HG02759 (cell line): ENCODE data around the gene EOLA1.
A peak's percentile ranks its signal among the peaks of the same experiment; 100 is the strongest.
"Not testable (repeated sequence)": the region's sequence is repeated elsewhere in the genome, so short reads cannot be mapped to it uniquely, and the experiment has no call there.

ENCODE experiments used
- ATAC-seq: cut with Tn5 transposase; IDR thresholded peaks from one replicate; pipeline ENCODE4 v1.9.1; 2021; ENCODE audit warnings: mild to moderate bottlenecking, moderate library complexity; ENCODE audit not compliant: unreplicated experiment

Gene EOLA1

GRCh38 chrX:149513825-149514428 lies 26.9 kb upstream of the EOLA1 start:
- ATAC-seq: no peak

GRCh38 chrX:149515954-149516602 lies 24.7 kb upstream of the EOLA1 start:
- no peak for ATAC-seq

DNA sequence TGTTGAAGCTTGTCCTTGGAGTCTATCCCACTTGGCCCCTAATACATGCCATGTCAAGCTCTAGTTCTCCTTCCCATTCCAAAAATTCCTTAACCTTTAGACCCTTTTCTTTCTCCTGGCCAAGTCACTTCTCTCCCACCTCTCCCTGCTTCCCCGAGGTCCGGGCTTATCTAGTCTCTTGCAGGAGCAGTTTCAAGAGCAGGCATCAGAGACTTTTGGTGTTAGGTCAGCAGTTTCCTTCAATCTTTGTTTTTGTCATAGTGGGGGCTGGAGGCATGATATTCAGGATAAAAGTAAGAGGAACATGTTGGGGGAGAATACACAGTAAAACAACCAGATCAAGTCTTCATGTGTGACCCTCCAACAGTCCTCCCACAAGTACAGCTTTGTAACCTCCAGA lies 24.2 kb upstream of the EOLA1 start:
- ATAC-seq: no peak

- ATAC-seq: no peak
Measured at GRCh38 chrX:149517308-149517707, 23.5 kb upstream of the EOLA1 start.

DNA sequence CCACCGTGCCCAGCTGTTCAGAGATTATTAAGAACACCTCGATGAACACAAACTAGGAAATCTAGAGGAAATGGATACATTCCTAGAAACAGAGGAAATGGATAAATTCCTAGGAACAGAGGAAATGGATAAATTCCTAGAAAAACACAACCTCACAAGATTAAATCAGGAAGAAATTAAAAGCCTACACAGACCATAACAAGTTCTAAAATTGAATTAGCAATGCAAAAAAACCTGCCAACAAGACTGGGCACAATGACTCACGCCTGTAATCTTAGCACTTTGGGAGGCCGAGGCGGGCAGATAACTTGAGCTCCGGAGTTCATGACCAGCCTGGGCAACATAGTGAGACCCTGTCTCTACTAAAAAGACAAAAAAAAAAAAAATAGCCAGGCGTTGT lies 22.6 kb upstream of the EOLA1 start:
- no peak for ATAC-seq

DNA sequence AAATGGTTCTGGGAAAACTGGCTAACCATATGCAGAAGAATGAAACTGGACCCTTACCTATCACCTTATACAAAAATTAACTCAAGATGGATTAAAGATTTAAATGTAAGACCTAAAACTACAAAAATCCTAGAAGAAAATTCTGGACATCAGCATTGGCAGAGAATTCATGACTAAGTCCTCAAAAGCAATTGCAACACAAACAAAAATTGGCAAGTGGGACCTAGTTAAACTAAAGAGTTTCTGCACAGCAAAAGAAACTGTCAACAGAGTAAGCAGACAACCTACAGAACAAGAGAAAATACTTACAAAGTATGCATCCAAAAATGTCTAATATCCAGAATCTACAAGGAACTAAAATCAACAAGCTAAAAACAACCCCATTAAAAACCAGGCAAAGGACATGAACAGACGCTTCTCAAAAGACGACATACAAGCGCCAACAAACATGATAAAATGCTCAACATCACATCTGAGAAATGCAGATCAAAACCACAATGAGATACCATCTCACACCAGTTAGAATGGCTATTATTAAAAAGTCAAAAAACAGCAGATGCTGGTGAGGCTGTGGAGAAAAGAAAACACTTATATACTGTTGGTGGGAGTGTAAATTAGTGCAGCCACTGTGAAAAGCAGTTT lies 20.1 kb upstream of the EOLA1 start:
- not testable (repeated sequence) for ATAC-seq

GRCh38 chrX:149521438-149521837 lies 19.4 kb upstream of the EOLA1 start:
- no peak for ATAC-seq

DNA sequence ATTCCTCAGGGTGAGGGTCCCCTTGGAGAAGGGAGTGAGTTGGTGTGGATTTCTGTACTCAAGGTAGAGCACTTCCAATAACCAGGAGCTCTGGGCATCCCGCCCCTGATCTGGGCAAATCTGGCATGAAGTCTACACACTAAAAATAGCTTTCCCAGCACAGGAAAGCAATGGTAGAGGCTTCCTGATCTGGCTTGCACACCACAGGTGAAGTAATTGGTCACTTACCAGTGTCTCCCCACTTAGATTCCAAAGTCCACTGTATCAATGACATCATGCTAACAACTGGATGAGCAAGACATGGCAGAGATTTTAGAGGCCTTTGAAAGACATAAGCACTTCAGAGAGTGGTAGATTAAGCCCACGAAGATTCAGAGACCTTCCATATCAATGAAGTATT lies 17.9 kb upstream of the EOLA1 start:
- ATAC-seq: no peak

- ATAC-seq: peak; percentile 93
Measured at GRCh38 chrX:149525389-149525788, 15.4 kb upstream of the EOLA1 start.

DNA sequence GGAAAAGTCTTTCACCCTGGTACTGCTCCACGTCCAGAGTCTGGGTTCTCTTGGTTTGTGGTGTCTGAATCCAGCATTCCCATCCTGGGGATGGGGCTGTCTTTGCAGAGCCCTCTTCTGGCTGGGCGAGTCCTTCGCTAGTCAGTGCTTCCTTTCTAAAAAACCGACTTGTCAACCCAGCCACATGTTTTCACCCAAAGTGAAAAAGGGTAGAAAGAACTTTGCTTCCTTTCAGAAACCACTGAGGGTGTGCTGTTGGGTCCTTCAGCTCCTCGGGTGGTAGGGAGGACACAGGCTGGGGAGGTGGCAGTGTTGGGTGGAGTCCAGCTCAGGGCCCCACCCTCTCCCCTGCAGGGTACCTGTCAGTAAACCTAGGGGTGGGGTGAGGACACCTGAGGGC lies 14.9 kb upstream of the EOLA1 start:
- ATAC-seq: peak; percentile 35

DNA sequence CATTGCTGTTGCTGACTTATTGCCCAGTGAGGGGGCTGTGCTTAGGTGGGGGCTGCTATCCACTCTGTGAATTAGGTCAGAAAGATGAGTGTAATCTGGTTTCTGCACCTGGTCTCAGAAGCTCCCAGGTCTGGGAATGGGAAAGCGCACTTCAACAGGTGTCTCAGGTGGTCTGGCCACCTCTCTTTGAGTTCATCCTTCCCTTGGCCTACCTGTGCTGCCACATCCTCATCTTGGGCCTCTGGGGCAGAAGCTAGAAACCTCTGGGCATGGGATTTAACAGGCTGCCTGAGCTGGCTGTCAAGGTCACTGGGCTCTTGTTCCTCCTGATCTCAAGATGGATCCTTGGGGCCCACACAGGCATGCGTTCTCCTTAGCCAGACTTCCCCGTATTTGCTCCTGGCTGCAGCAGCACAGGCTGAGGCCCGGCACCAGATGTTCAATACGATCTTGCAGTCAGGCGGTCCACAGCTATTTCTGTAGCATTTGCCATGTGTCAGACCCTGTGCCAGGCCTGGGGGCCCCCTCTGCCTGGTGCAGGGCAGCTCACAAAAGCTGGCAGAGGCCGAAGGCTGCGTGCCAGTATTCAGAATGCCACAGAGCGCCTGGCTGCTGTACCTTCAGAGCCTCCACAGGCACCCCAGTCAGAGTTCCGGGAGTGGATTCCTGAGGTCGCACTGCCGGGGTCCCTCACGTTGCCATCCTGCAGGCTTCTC lies 14.3 kb upstream of the EOLA1 start:
- not testable (repeated sequence) for ATAC-seq

- ATAC-seq: no peak
Measured at GRCh38 chrX:149527705-149528104, 13.1 kb upstream of the EOLA1 start.

DNA sequence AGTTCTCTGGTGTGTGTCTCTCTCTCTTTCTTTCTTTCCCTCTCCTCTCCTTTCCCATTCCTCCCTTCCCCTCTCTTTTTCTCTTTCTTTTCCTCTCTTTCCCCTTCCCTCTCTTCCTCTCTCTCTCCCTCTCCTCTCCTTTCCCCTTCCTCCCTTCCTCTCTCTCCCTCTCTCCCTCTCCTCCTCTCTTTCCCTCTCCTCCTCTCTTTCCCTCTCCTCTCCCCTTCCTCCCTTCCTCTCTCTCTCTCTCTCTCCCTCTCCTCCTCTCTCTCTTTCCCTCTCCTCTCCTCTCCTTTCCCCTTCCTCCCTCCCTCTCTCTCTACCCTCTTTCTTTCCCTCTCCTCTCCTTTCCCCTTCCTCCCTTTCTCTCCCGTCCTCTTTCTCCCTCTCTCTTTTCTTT lies 12.4 kb upstream of the EOLA1 start:
- ATAC-seq: no peak

GRCh38 chrX:149531599-149531998 lies 9.2 kb upstream of the EOLA1 start:
- peak; percentile 83 for ATAC-seq

- ATAC-seq: not testable (repeated sequence)
Measured at GRCh38 chrX:149532868-149533267, 7.9 kb upstream of the EOLA1 start.

GRCh38 chrX:149533999-149534398 lies 6.8 kb upstream of the EOLA1 start:
- ATAC-seq: not testable (repeated sequence)

- ATAC-seq: not testable (repeated sequence)
Measured at GRCh38 chrX:149534926-149535602, 5.7 kb upstream of the EOLA1 start.

- ATAC-seq: not testable (repeated sequence)
Measured at GRCh38 chrX:149537474-149537873, 3.3 kb upstream of the EOLA1 start.

- peak; percentile 44 for ATAC-seq
Measured at GRCh38 chrX:149539283-149540130, 1.3 kb upstream of the EOLA1 start.

GRCh38 chrX:149540131-149540620 lies 636 bp upstream of the EOLA1 start:
- ATAC-seq: peak; percentile 1
